Keratinocyte (primary cell): ENCODE results near the gene KAZALD1. TPM values are rescaled to one million over a fixed set of nuclear protein-coding genes. Genes with fewer than 3 reads are reported as not detected.
A peak's percentile ranks its signal among the peaks of the same experiment; 100 is the strongest.

Source experiments
- DNase-seq: peaks from one replicate; pipeline ENCODE4 v3.0.0-alpha.2; 2011; ENCODE audit warnings: low read depth, missing footprints, low spot score
- FAIRE-seq: peaks from 2 replicates; lab custom pipeline; 2011; peaks lifted over from hg19 to GRCh38; lab: Jason Lieb, UNC
- H2AFZ ChIP-seq: 2 replicates; pipeline ENCODE4 v1.6.0; 2012; ENCODE audit warnings: low read length, control low read depth, inconsistent platforms; ENCODE audit not compliant: control insufficient read depth
- H3K27ac ChIP-seq: 2 replicates; pipeline ENCODE4 v1.5.1; 2011; ENCODE audit warnings: low read length; ENCODE audit not compliant: control insufficient read depth, insufficient read depth
- H3K27me3 ChIP-seq: 3 replicates; pipeline ENCODE4 v1.6.0; 2011; ENCODE audit warnings: low read length; ENCODE audit not compliant: control insufficient read depth, insufficient read depth; ENCODE audit errors: extremely low read depth
- H3K36me3 ChIP-seq, 2 experiments: 2 replicates in 1 of 2; 3 replicates in 1 of 2; pipeline ENCODE4 v1.5.1; 2011; ENCODE audit warnings: low read length in 2 of 2, mild to moderate bottlenecking in 1 of 2; ENCODE audit not compliant: control insufficient read depth in 2 of 2, insufficient read depth in 2 of 2; ENCODE audit errors: extremely low read depth in 1 of 2
- H3K4me1 ChIP-seq: 3 replicates; pipeline ENCODE4 v1.5.1; 2011; ENCODE audit warnings: low read length; ENCODE audit not compliant: control insufficient read depth, insufficient read depth; ENCODE audit errors: extremely low read depth
- H3K4me2 ChIP-seq: 3 replicates; pipeline ENCODE4 v1.6.0; 2011; ENCODE audit warnings: low read depth, low read length; ENCODE audit not compliant: control insufficient read depth, insufficient read depth; ENCODE audit errors: extremely low read depth
- H3K4me3 ChIP-seq, 3 experiments: fragments of 200-600 bp in 1 of 3; sonication (generic) in 1 of 3; 2 replicates in 2 of 3; 3 replicates in 1 of 3; pipeline ENCODE4 v1.5.1; 2011 to 2016; ENCODE audit warnings: low read length in 3 of 3, mild to moderate bottlenecking in 3 of 3, control low read depth in 2 of 3, inconsistent platforms in 1 of 3, low read depth in 1 of 3, mixed read lengths in 1 of 3, mixed run types in 1 of 3, moderate library complexity in 1 of 3; ENCODE audit not compliant: control insufficient read depth in 2 of 3, insufficient read depth in 2 of 3; ENCODE audit errors: extremely low read depth in 1 of 3
- H3K79me2 ChIP-seq: 2 replicates; pipeline ENCODE4 v1.6.0; 2012; ENCODE audit warnings: low read length; ENCODE audit not compliant: control insufficient read depth, insufficient read depth
- H3K9ac ChIP-seq: 3 replicates; pipeline ENCODE4 v1.6.0; 2011; ENCODE audit warnings: low read length; ENCODE audit not compliant: control insufficient read depth, insufficient read depth; ENCODE audit errors: extremely low read depth
- H3K9me1 ChIP-seq: 3 replicates; pipeline ENCODE4 v1.6.0; 2011; ENCODE audit warnings: low read length; ENCODE audit not compliant: control insufficient read depth, insufficient read depth; ENCODE audit errors: extremely low read depth
- H3K9me3 ChIP-seq: 2 replicates; pipeline ENCODE4 v1.5.1; 2012; ENCODE audit warnings: low read depth, low read length; ENCODE audit not compliant: control insufficient read depth
- H4K20me1 ChIP-seq: 3 replicates; pipeline ENCODE4 v1.6.0; 2011; ENCODE audit warnings: low read length; ENCODE audit not compliant: control insufficient read depth, insufficient read depth; ENCODE audit errors: extremely low read depth
- EZH2 ChIP-seq: IDR thresholded peaks from one replicate; pipeline ENCODE4 v1.6.1; 2012; ENCODE audit warnings: inconsistent platforms, mild to moderate bottlenecking, low read length, moderate library complexity
- dilution Hi-C: fragments of 300-500 bp; cut with MboI; formaldehyde crosslinking; loops from one replicate; pipeline ENCODE4 v1.7.0; 2020; ENCODE audit warnings: low sequenced_read_pairs; ENCODE audit not compliant: extremely low pct_ligation_motif_present
- polyA plus RNA-seq, 5 experiments: library from polyadenylated mRNA; depleted of rRNA in 3 of 5; stranded (reverse) in 3 of 5; stranded (forward) in 1 of 5; unstranded in 1 of 5; fragments of >200 nt; gene quantifications; 1 replicate in 1 of 5; 2 replicates in 3 of 5; 3 replicates in 1 of 5; pipeline versions ENCODE4 v1.2.1 to v1.2.3, GENCODE V29; 2011 to 2012; ENCODE audit warnings: missing spikeins in 2 of 5, low read depth in 1 of 5, low replicate concordance in 1 of 5
- TF ChIP-seq, protein P1 (sequence below), 3 experiments: IDR thresholded peaks in 1 of 3; conservative IDR thresholded peaks in 1 of 3; optimal IDR thresholded peaks in 1 of 3; 2 replicates in 2 of 3; 3 replicates in 1 of 3; pipeline versions ENCODE3 to v1.5.1; 2011; ENCODE audit warnings: low read length in 3 of 3, mild to moderate bottlenecking in 3 of 3, moderate library complexity in 2 of 3, control low read depth in 1 of 3, inconsistent platforms in 1 of 3; ENCODE audit not compliant: insufficient read depth in 2 of 3; ENCODE audit errors: extremely low read depth in 1 of 3

KAZALD1 gene
- polyA plus RNA-seq, 1 donor (not counting 4 experiments of a cell fraction or from before 2014, with no cell fraction given) = 0.08 TPM

GRCh38 chr10:101054876-101055275, 6.9 kb upstream of the KAZALD1 start:
- no peak overlapping the region for H3K4me2 ChIP-seq
- dilution Hi-C loops = no loop called here
- H3K36me3 ChIP-seq = no peaks in the 10 kb centered on the region
- H3K9ac ChIP-seq = no peak overlapping the region
- H3K4me1 ChIP-seq = peaks cover 21% of the 10 kb centered on the region
- H3K9me1 ChIP-seq = no peaks in the 10 kb centered on the region
- TF ChIP-seq EZH2 = no peak
- TF ChIP-seq, protein P1, sequence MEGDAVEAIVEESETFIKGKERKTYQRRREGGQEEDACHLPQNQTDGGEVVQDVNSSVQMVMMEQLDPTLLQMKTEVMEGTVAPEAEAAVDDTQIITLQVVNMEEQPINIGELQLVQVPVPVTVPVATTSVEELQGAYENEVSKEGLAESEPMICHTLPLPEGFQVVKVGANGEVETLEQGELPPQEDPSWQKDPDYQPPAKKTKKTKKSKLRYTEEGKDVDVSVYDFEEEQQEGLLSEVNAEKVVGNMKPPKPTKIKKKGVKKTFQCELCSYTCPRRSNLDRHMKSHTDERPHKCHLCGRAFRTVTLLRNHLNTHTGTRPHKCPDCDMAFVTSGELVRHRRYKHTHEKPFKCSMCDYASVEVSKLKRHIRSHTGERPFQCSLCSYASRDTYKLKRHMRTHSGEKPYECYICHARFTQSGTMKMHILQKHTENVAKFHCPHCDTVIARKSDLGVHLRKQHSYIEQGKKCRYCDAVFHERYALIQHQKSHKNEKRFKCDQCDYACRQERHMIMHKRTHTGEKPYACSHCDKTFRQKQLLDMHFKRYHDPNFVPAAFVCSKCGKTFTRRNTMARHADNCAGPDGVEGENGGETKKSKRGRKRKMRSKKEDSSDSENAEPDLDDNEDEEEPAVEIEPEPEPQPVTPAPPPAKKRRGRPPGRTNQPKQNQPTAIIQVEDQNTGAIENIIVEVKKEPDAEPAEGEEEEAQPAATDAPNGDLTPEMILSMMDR (optimal IDR thresholded peaks at IDR 0.05 in 1 of 3, IDR thresholded peaks at IDR 0.05 in 1 of 3, conservative IDR thresholded peaks at IDR 0.05 in 1 of 3; ENCODE audit: extremely low read depth in 1 of 3, insufficient read depth in 2 of 3, low read length in 3 of 3) = no peak
- H3K27ac ChIP-seq = no peak overlapping the region
- H3K27me3 ChIP-seq = peaks cover 7% of the 10 kb centered on the region
- H3K4me3 ChIP-seq = no peak overlapping the region
- H3K9me3 ChIP-seq = no peaks in the 10 kb centered on the region
- no peak overlapping the region for H2AFZ ChIP-seq
- DNase-seq (no peak), FAIRE-seq (no peak)
- no peaks in the 10 kb centered on the region for H4K20me1 ChIP-seq
- peaks cover 6% of the 10 kb centered on the region for H3K79me2 ChIP-seq

GRCh38 chr10:101055411-101055810, 6.4 kb upstream of the KAZALD1 start:
- TF ChIP-seq, protein P1 (optimal IDR thresholded peaks at IDR 0.05 in 1 of 3, IDR thresholded peaks at IDR 0.05 in 1 of 3, conservative IDR thresholded peaks at IDR 0.05 in 1 of 3; ENCODE audit: extremely low read depth in 1 of 3, insufficient read depth in 2 of 3, low read length in 3 of 3) = peak in 2 of 3 experiments; percentile 17 to 28
- no peak for TF ChIP-seq EZH2
- dilution Hi-C loops = no loop called here
- Histone ChIP-seq H4K20me1 (no peaks in the 10 kb centered on the region), H3K4me3 (no peak overlapping the region), H3K79me2 (peaks cover 6% of the 10 kb centered on the region), H3K27ac (no peak overlapping the region), H3K27me3 (peaks cover 2% of the 10 kb centered on the region), H3K4me1 (peaks cover 22% of the 10 kb centered on the region), H2AFZ (no peak overlapping the region), H3K4me2 (no peak overlapping the region), H3K9me3 (no peaks in the 10 kb centered on the region), H3K36me3 (no peaks in the 10 kb centered on the region), H3K9me1 (no peaks in the 10 kb centered on the region), H3K9ac (no peak overlapping the region)
- FAIRE-seq (no peak), DNase-seq (no peak)
